Measurements from ENCODE around the gene SYNPR.
"Not testable (repeated sequence)": the region's sequence is repeated elsewhere in the genome, so short reads cannot be mapped to it uniquely, and the experiment has no call there.

SYNPR gene

DNA sequence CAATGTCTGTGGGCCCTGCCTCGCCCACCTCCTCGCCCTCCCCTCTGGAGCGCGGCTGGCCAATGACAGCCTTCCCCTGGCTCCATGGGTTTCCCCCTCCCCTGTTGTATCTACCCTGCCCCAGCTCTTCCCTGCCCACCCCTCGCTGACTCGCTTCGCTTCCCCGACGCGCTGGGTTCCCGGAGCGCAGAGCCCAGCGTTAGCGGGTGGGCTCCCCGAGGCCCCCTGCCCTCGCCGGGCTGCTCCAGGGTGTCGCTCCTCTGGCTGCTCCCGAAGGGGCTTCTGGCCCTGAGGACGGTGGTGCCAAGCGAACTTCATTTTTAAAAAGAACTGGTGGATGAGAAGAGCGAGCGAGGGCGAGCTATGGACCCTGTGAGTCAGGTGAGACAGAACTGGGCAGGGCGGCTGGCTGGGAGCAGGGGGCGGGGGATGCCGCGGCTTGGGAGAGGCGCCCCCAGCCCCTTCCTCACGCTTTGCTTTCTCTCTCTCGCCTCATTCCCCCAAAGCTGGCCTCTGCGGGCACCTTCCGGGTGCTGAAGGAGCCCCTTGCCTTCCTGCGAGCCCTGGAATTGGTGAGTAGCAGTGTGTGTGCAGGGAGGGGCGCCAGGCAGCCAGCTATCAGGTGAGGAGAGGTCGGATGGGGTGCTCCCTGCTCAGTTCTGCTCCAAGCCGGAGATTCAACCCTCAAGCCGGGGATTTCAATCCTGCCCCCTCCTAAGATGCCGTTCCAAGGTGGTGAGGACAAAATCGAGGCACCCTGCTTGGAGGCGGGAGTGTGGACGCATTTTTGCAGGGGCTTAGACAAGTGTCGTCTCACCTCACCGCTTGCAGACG lies at the start of gene SYNPR:
SYNPR (plus strand) TSS at position 138 of the 834 bp plus-strand sequence.
- H3K27me3 Mint-ChIP-seq = peaks cover 42% of the 10 kb centered on the region
- H3K27ac Mint-ChIP-seq = no peak within 1 kb of the TSS
- DNase-seq = no peak
- no peak within 1 kb of the TSS for H3K4me3 Mint-ChIP-seq
- H3K4me1 Mint-ChIP-seq (ENCODE audit: low read depth) = no peaks in the 10 kb centered on the region
- no peaks in the 10 kb centered on the region for H3K36me3 Mint-ChIP-seq (ENCODE audit: low read depth)
- H3K9me3 Mint-ChIP-seq = peaks cover 3% of the 10 kb centered on the region

DNA sequence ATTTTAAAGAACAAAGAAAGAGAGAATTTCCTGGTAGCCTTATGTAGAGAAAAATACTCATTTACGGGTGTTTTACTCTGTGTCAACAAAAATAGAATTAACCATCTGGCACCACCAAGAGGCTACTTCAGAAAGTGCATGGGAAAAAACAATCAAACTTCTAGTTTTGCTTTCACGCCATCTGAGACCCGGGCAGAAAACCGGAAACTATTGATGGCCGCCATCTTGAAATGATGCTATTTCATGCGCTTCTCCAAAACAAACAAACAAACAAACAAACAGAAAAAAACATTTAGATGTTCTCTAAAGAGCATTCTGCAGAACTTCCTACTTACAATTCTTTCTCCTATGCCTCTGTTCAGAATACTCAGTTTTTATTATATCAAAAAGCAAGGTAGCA lies 49.4 kb upstream of the SYNPR start:
- Mint-ChIP-seq H3K4me1 (ENCODE audit: low read depth) (peaks cover 1% of the 10 kb centered on the region), H3K4me3 (no peak overlapping the region), H3K36me3 (ENCODE audit: low read depth) (no peaks in the 10 kb centered on the region), H3K9me3 (no peaks in the 10 kb centered on the region), H3K27me3 (no peaks in the 10 kb centered on the region), H3K27ac (no peak overlapping the region)
- DNase-seq = no peak

DNA sequence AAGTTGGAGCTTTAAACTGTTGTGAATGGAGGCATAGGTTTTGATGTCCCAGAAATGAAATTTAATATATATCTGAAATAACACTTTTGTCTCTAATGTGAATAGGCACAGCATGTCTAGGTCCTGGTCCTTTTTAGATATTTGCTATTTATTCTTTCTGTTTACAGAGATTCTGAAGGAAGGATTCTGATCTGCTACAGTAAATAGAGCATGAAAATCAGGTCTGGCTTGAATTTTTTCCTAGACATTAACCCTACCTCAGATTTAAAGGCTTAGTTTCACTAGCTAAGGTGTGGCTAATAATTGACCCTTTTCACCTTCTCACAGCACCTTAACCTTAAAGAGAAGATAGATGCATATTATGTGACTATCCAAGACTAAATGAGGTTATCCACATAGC lies 48.0 kb upstream of the SYNPR start:
- DNase-seq = no peak
- Mint-ChIP-seq H3K36me3 (ENCODE audit: low read depth) (no peaks in the 10 kb centered on the region), H3K9me3 (no peaks in the 10 kb centered on the region), H3K4me3 (no peak overlapping the region), H3K27me3 (no peaks in the 10 kb centered on the region), H3K4me1 (ENCODE audit: low read depth) (peaks cover 1% of the 10 kb centered on the region), H3K27ac (no peak overlapping the region)

DNA sequence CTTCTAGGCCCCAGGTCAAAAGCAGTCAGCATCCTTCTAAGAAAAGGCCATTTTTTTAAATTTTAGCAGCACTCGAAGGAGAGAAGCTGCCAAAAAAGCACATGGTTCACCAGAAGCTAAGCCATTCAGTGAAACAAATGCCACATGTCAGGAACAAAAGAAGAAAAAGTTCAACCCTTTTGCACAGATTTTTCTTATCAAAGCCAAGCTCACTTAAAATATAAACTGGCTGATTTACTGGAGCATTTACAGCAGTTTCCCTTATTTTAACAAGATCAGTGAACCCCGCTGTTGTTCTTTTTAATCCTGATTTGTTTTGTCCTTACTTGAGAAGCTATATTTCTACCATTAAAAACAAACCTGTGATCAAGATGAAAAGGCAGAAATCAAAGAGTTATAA lies 46.5 kb upstream of the SYNPR start:
- Mint-ChIP-seq H3K4me3 (no peak overlapping the region), H3K36me3 (ENCODE audit: low read depth) (no peaks in the 10 kb centered on the region), H3K27ac (no peak overlapping the region), H3K27me3 (no peaks in the 10 kb centered on the region), H3K9me3 (no peaks in the 10 kb centered on the region), H3K4me1 (ENCODE audit: low read depth) (peaks cover 1% of the 10 kb centered on the region)
- DNase-seq = no peak

DNA sequence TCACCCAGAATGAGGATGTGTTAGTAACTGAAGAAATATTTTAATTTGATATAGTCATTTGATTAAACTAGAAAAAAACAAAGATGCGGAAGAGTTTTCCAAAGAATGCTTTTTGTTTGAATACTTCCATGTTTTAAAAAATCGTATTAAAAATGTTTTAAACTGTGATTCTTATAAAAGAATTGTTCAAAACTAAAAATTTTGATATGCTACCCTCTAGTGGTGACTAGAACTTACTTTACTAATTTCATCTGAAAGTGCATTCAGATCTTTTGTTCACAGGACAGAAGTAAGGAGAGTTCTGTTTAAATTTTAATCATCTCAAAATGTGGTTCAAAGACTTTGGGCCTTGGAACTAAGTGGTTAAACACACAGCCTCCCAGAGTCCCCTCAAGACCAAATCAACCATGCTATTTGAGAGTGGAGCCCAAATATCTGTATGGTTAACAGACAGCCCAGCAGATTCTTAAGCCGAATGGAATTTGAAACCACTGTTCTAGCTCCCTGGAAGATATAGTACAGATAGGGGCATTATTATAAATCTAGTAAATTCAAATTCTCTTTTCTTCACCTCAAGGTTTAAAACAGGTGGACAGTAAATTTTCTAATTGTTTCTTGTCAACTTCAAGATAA lies 45.2 kb upstream of the SYNPR start:
- Mint-ChIP-seq H3K27ac (no peak overlapping the region), H3K9me3 (no peaks in the 10 kb centered on the region), H3K4me3 (no peak overlapping the region), H3K36me3 (ENCODE audit: low read depth) (no peaks in the 10 kb centered on the region), H3K27me3 (no peaks in the 10 kb centered on the region), H3K4me1 (ENCODE audit: low read depth) (peaks cover 1% of the 10 kb centered on the region)
- DNase-seq = no peak

DNA sequence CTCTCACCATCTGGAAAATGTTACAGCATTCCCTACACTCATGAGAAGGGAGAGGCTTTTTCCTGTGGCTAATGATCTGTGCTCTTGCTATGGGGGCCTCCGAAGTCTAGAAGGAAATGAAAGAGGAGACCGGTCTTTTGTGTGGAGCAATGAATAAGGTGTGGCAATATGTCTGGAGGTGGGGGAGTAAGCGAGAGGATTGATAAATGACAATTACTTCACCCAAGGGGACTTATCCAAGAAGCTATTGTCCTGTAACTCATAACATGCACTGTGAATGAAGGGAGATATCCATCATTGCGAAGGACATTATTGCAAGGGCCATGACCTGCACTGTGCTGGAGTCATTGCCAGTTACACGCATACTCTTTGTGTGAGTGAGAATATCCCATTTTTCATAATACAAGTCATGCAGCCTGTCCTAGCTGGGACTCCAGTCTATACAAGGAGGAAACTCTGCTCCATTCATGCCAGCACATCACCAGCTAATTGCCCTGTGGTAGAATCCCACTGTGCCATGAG lies 37.7 kb upstream of the SYNPR start:
- peaks cover 3% of the 10 kb centered on the region for H3K27me3 Mint-ChIP-seq
- no peak overlapping the region for H3K27ac Mint-ChIP-seq
- H3K4me3 Mint-ChIP-seq = no peak overlapping the region
- H3K9me3 Mint-ChIP-seq = peaks cover 4% of the 10 kb centered on the region
- no peaks in the 10 kb centered on the region for H3K4me1 Mint-ChIP-seq (ENCODE audit: low read depth)
- DNase-seq = no peak
- H3K36me3 Mint-ChIP-seq (ENCODE audit: low read depth) = no peaks in the 10 kb centered on the region

DNA sequence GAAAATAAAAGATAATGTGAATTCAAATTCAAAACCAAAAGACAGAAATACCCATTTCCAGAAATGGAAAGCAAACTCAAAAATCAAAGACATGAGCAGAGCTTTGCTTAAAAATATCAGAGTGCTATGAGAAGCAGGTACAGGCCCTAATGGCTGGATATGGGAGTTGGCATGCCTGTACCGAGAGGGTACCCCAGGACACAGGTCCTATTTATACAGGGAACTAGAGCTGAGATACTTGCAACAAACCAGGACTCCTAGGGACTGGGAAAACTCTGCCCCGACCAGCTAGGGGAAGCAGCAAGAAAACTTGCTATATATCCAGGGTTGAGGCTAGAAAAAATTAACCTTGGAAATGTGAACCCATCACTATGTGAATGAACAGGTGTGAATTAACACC lies 36.0 kb upstream of the SYNPR start:
- Mint-ChIP-seq H3K4me3 (no peak overlapping the region), H3K4me1 (ENCODE audit: low read depth) (no peaks in the 10 kb centered on the region), H3K27me3 (peaks cover 3% of the 10 kb centered on the region), H3K27ac (no peak overlapping the region), H3K36me3 (ENCODE audit: low read depth) (no peaks in the 10 kb centered on the region), H3K9me3 (peaks cover 4% of the 10 kb centered on the region)
- no peak for DNase-seq

DNA sequence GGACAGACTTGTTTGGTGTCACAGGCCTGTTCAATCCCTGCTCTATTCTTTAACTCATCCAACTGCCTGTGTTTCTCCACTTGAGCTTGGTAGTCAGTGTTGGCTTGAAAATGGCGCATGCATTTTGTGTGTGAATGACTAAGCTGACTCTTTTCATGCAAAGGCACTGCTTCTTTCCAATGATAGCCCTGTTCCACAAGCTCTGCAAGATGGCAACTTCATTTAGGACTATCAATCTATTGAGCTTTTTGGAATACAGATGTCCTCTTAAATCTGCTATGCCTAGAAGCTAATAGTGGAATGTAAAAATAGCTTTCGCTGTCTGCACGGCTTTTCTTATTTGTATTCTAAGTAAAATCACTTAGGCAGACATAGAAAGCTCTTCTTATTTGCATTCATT lies 33.6 kb upstream of the SYNPR start:
- Mint-ChIP-seq H3K36me3 (ENCODE audit: low read depth) (no peaks in the 10 kb centered on the region), H3K4me3 (no peak overlapping the region), H3K27ac (no peak overlapping the region), H3K9me3 (no peaks in the 10 kb centered on the region), H3K4me1 (ENCODE audit: low read depth) (no peaks in the 10 kb centered on the region), H3K27me3 (peaks cover 2% of the 10 kb centered on the region)
- no peak for DNase-seq

DNA sequence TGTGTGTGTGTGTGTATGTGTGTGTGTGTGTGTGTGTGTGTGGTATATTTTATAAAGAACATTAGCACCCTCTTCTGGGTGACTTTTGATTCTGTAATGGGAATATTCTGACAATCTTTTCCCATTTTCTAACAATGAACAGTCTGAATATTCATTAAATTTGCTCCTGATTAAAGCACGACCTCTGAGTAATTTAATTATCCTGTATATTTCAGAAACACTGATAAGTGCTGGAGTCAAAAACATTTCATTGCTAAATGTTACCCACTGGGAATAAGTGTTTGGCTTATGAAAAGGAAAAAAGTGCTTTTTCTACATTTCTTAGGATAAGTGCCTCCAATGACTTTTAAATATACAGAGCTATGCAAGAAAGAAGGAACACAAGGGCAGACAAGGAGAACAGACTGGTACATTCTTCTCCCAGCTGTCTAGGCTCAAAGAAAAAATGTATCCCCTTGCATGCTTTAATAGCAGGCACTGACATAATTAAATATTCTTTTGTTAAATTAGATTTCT lies 32.3 kb upstream of the SYNPR start:
- no peak overlapping the region for H3K27ac Mint-ChIP-seq
- H3K9me3 Mint-ChIP-seq = no peaks in the 10 kb centered on the region
- H3K4me3 Mint-ChIP-seq = no peak overlapping the region
- DNase-seq = no peak
- no peaks in the 10 kb centered on the region for H3K4me1 Mint-ChIP-seq (ENCODE audit: low read depth)
- H3K36me3 Mint-ChIP-seq (ENCODE audit: low read depth) = no peaks in the 10 kb centered on the region
- H3K27me3 Mint-ChIP-seq = no peaks in the 10 kb centered on the region

DNA sequence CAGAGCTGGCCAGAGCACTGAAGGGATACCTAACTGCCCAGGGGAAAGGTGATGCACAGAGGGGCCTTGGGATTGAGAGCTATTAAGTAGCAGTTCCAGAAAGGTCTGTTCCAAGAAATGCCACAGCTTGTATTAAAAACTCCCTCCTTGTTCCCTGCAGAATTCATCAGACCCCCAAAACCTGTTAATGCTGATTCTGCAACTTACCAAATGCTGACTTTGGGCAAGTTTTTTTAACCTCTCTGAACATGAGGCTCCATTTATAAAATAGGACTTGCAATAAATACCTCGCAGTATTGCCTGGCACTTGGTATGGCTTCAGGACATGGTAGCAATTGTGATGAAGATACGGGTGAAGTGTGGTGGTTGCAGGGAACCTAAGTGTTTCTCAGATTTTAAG lies 30.1 kb upstream of the SYNPR start:
- no peaks in the 10 kb centered on the region for H3K9me3 Mint-ChIP-seq
- H3K4me1 Mint-ChIP-seq (ENCODE audit: low read depth) = no peaks in the 10 kb centered on the region
- H3K36me3 Mint-ChIP-seq (ENCODE audit: low read depth) = no peaks in the 10 kb centered on the region
- no peak for DNase-seq
- peaks cover 5% of the 10 kb centered on the region for H3K27me3 Mint-ChIP-seq
- H3K4me3 Mint-ChIP-seq = no peak overlapping the region
- no peak overlapping the region for H3K27ac Mint-ChIP-seq

DNA sequence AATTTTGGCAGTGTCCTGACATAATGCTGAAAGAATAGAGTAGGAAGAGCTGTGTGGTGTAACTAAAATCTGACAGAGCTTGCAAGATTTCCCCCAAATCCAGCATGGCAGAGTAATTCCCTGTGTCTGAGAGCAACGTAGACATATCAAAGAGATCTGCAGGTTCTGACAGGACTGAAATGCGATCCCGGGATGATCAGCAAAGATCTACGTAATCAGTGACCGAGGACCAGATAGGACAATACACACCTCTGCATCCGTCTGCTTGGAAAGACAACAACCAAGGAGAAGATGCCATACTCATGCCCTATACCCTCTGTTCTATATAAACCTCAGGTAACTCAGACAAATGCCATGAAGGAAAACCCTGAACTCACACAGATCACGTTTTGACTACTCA lies 26.6 kb upstream of the SYNPR start:
- H3K4me1 Mint-ChIP-seq (ENCODE audit: low read depth) = no peaks in the 10 kb centered on the region
- no peak overlapping the region for H3K27ac Mint-ChIP-seq
- H3K4me3 Mint-ChIP-seq = no peak overlapping the region
- DNase-seq = no peak
- peaks cover 5% of the 10 kb centered on the region for H3K27me3 Mint-ChIP-seq
- no peaks in the 10 kb centered on the region for H3K36me3 Mint-ChIP-seq (ENCODE audit: low read depth)
- no peaks in the 10 kb centered on the region for H3K9me3 Mint-ChIP-seq

DNA sequence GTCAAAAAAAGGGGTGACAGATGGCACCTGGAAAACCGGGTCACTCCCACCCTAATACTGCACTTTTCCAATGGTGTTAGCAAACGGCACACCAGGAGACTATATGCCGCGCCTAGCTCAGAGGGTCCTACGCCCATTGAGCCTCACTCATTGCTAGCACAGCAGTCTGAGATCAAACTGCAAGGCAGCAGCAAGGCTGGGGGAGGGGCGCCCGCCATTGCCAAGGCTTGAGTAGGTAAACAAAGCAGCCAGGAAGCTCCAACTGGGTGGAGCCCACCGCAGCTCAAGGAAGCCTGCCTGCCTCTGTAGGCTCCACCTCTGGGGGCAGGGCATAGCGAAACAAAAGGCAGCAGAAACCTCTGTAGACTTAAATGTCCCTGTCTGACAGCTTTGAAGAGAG lies 22.3 kb upstream of the SYNPR start:
- not testable (repeated sequence) for H3K9me3 Mint-ChIP-seq; H3K36me3 Mint-ChIP-seq (ENCODE audit: low read depth); H3K4me1 Mint-ChIP-seq (ENCODE audit: low read depth); H3K4me3 Mint-ChIP-seq; H3K27ac Mint-ChIP-seq; DNase-seq; H3K27me3 Mint-ChIP-seq

DNA sequence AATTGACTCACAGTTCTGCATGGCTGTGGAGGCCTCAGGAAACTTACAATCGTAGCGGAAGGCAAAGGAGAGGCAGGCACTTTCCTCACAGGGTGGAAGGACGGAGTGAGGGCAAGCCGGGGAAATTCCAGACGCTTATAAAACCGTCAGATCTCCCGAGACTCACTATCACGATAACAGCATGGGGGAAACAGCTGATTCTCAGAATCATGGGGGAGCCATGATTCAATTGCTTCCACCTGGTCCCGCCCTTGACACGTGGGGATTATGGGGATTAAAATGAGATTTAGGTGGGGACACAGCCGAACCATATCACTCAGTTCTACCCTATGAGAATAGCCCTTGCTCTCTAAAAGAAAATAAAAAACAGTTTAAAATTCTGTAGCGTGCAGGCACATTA lies 13.4 kb upstream of the SYNPR start:
- H3K4me3 Mint-ChIP-seq = no peak overlapping the region
- no peak for DNase-seq
- no peak overlapping the region for H3K27ac Mint-ChIP-seq
- no peaks in the 10 kb centered on the region for H3K36me3 Mint-ChIP-seq (ENCODE audit: low read depth)
- H3K4me1 Mint-ChIP-seq (ENCODE audit: low read depth) = no peaks in the 10 kb centered on the region
- peaks cover 3% of the 10 kb centered on the region for H3K9me3 Mint-ChIP-seq
- no peaks in the 10 kb centered on the region for H3K27me3 Mint-ChIP-seq

DNA sequence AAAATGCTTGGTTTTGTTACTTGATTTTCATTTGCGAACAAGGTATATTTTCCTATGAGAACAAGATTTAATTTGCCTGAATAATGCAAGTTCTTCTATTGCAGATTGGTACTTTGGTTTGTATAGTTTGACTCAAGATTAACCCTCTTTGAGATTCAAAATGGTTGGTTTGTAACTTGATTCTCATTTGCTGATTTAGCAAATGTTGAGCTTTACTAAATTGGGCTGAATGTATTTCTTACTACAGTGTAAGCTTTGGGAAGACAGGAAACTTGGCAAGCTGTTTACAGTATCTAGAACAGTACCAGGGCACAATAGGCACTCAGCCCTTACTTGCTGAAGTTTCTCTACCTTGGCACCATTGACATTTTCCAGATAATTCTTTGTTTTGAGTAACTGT lies 3.7 kb upstream of the SYNPR start:
- DNase-seq = no peak
- Mint-ChIP-seq H3K27ac (no peak overlapping the region), H3K4me1 (ENCODE audit: low read depth) (no peaks in the 10 kb centered on the region)

More for the DNA sequence above, 3.7 kb upstream of the SYNPR start:
- H3K27me3 Mint-ChIP-seq = peaks cover 34% of the 10 kb centered on the region
- no peak overlapping the region for H3K4me3 Mint-ChIP-seq
- H3K9me3 Mint-ChIP-seq = peaks cover 3% of the 10 kb centered on the region
- H3K36me3 Mint-ChIP-seq (ENCODE audit: low read depth) = no peaks in the 10 kb centered on the region

All from activated T-cell treated with anti-CD3 and anti-CD28 coated beads, Interleukin-2, amount 50 U/mL, for 24 hours (primary cell).